SU-DHL-6 (cell line): Measurements from ENCODE around the gene FGB.

Source experiments
- EZH2phosphoT487 ChIP-seq: fragments of 200-600 bp; sonication (generic), shearing (Covaris generic); conservative IDR thresholded peaks from 2 replicates; pipeline ENCODE4 v1.6.1; 2018; ENCODE audit warnings: mild to moderate bottlenecking, antibody characterized with exemption, low read length, moderate library complexity, mixed read lengths
- TF ChIP-seq, protein P1 (sequence below): fragments of 200-600 bp; sonication (generic); IDR thresholded peaks from one replicate; pipeline ENCODE4 v1.5.1; 2017; ENCODE audit warnings: antibody characterized with exemption, mild to moderate bottlenecking, low read length, moderate library complexity; ENCODE audit not compliant: insufficient read depth, poor library complexity, severe bottlenecking

DNA sequence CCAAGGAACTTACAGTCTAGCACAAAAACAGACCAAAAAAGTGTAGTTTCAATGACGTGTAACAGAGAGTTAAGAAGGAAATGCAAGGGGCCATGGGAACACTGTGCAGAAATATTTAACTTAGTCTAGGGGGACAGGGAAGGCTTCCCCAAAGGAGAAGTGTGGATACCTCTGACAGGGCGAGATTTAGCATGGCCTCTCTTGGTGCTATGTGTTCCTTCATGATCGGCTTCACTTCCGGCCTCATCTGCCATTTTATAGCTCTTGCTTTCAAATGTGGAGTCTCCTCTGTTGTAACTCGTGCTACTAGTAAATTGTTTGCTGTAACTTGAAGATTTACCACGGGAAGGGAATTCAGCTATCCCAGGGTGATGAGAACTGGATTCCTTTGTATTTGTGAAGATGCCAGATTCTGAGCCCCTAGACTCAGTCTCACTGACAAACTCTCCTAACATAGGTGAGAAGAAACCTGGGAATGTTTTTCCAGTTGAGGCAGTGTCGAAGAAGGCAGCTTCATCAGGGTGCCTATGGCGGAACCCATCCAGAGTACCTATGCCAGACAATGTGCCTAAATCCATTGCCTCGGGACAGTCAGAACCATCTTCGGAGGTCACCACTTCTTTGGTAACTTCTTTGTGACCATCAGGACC lies 22.7 kb downstream of the FGB start:
- TF ChIP-seq, protein P1, sequence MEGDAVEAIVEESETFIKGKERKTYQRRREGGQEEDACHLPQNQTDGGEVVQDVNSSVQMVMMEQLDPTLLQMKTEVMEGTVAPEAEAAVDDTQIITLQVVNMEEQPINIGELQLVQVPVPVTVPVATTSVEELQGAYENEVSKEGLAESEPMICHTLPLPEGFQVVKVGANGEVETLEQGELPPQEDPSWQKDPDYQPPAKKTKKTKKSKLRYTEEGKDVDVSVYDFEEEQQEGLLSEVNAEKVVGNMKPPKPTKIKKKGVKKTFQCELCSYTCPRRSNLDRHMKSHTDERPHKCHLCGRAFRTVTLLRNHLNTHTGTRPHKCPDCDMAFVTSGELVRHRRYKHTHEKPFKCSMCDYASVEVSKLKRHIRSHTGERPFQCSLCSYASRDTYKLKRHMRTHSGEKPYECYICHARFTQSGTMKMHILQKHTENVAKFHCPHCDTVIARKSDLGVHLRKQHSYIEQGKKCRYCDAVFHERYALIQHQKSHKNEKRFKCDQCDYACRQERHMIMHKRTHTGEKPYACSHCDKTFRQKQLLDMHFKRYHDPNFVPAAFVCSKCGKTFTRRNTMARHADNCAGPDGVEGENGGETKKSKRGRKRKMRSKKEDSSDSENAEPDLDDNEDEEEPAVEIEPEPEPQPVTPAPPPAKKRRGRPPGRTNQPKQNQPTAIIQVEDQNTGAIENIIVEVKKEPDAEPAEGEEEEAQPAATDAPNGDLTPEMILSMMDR = no peak
- TF ChIP-seq EZH2phosphoT487 = no peak
